HEK293T (cell line): ENCODE results near the gene ALLC.

ENCODE experiments used
- BHLHE40 ChIP-seq: fragments of 450-650 bp; IDR thresholded peaks from 2 replicates; pipeline ENCODE4 v1.6.1; 2016; ENCODE audit warnings: mild to moderate bottlenecking, moderate library complexity, borderline replicate concordance
- FOXA1 ChIP-seq: fragments of 450-650 bp; IDR thresholded peaks from 2 replicates; pipeline ENCODE4 v1.6.1; 2016; ENCODE audit warnings: mild to moderate bottlenecking
- FOXM1 ChIP-seq: fragments of 450-650 bp; IDR thresholded peaks from 2 replicates; pipeline ENCODE4 v1.6.1; 2017; ENCODE audit warnings: mild to moderate bottlenecking, borderline replicate concordance
- LEF1 ChIP-seq: fragments of 450-650 bp; IDR thresholded peaks from 2 replicates; pipeline ENCODE4 v1.6.1; 2017; ENCODE audit warnings: mild to moderate bottlenecking, borderline replicate concordance
- SP1 ChIP-seq: fragments of 450-650 bp; IDR thresholded peaks from 2 replicates; pipeline ENCODE4 v1.6.1; 2017
- TARDBP ChIP-seq: fragments of 450-650 bp; IDR thresholded peaks from 2 replicates; pipeline ENCODE4 v1.6.1; 2016
- ZNF384 ChIP-seq: fragments of 450-650 bp; IDR thresholded peaks from 2 replicates; pipeline ENCODE4 v1.6.1; 2016

DNA sequence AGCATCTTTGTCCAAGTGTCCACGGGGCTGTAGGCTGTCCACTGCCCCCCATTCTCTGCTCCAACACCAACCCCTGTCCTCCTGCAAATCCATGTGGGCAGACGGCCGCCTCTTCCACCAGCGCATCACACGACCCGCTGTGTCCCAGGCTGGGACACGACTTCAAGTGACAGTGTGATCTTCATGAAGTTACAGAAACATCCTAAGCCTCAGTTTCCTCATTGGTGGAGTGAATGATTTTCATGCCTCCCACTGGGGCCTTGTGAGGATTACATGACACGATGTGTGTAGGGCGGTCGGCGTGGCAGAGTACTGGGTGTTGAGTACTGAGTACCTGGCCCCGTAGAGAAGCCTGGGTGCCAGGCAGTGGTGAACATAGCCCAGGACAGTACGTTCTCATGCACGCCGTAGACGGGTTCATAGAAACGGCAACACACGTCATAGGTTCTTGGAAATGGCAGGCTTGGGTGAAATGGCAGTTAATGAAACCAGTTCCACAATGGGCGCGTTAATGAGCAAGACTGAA lies 9.3 kb upstream of the ALLC start:
- no peak for TF ChIP-seq FOXA1
- TF ChIP-seq TARDBP, result no peak
- TF ChIP-seq BHLHE40, result no peak
- no peak for TF ChIP-seq ZNF384
- TF ChIP-seq LEF1, result no peak
- TF ChIP-seq SP1, result no peak
- no peak for TF ChIP-seq FOXM1
